PC-9 (cell line): ENCODE measurements around the gene TRPM5.

Experiments used
- CTCF ChIP-seq: fragments of 200-600 bp; sonication (generic); conservative IDR thresholded peaks from 2 replicates; pipeline ENCODE4 v1.6.1; 2017; ENCODE audit warnings: mixed run types, antibody characterized with exemption, mild to moderate bottlenecking, moderate library complexity
- EZH2 ChIP-seq: fragments of 200-600 bp; sonication (generic); IDR thresholded peaks from 2 replicates; pipeline ENCODE4 v1.8.0; 2017; ENCODE audit warnings: antibody characterized with exemption, low read depth

GRCh38 chr11:2465202-2466068 lies 21.1 kb upstream of the TRPM5 start:
- TF ChIP-seq CTCF (no peak), EZH2 (no peak)
